HG02642 (cell line): Measurements from ENCODE around the gene PALM.
A peak's percentile ranks its signal among the peaks of the same experiment; 100 is the strongest.

Experiments
- ATAC-seq: cut with Tn5 transposase; IDR thresholded peaks from one replicate; pipeline ENCODE4 v1.9.1; 2021; ENCODE audit warnings: mild to moderate bottlenecking; ENCODE audit not compliant: unreplicated experiment, poor library complexity

PALM gene

GRCh38 chr19:778910-779653 lies 70.3 kb downstream of the PALM start:
- ATAC-seq = no peak

GRCh38 chr19:780935-781334 lies 72.2 kb downstream of the PALM start:
- no peak for ATAC-seq

DNA sequence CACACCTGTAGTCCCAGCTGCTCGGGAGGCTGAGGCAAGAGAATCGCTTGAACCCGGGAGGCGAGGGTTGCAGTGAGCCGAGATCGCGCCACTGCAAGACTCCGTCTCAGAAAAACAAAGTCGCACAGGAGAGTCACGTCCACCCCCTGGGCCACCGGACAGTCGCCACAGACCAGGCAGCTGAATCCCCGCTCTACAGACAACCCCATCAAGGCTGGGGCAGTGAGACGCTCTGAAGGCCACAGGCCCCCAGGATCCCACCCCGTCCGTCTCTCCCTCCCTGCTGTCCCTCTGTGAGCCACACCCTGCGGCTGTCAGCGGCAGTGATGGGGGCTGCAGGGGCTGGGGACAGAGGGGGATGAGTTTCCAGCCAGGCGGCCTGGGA lies 73.1 kb downstream of the PALM start:
- ATAC-seq = no peak

DNA sequence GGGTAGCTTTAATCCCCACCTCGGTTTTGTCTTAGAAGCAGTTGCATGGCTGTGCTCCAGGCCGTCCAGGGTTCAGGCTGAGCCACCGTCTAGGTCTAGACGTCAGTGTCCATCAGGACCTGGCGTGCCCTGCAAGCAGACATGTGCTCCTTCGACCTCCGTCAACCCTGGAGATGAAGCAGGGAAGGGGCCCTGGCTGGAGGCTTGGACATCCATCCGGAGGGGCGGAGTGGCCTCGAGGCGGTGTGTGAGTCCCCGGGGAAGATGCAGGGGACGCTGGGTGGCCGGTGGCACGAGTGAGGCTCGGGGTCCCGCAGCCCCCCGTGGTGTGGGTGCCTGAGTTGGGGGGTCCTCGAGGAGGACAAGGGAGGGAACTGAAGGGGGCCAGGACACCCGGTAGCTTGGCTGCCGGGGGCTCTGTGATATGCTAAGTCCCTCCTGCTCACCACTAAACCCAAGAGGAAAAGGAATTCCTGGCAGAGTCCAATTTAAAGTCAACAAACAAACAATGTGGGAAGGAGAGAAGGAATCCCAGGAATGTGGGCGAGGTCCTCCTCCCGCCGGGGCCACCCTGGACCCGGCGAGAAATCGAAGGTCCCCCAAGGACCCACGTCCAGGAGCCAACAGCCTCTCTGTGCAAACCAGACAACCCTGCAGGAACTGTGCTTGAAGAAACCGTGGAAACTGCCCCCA lies 73.6 kb downstream of the PALM start:
- no peak for ATAC-seq

DNA sequence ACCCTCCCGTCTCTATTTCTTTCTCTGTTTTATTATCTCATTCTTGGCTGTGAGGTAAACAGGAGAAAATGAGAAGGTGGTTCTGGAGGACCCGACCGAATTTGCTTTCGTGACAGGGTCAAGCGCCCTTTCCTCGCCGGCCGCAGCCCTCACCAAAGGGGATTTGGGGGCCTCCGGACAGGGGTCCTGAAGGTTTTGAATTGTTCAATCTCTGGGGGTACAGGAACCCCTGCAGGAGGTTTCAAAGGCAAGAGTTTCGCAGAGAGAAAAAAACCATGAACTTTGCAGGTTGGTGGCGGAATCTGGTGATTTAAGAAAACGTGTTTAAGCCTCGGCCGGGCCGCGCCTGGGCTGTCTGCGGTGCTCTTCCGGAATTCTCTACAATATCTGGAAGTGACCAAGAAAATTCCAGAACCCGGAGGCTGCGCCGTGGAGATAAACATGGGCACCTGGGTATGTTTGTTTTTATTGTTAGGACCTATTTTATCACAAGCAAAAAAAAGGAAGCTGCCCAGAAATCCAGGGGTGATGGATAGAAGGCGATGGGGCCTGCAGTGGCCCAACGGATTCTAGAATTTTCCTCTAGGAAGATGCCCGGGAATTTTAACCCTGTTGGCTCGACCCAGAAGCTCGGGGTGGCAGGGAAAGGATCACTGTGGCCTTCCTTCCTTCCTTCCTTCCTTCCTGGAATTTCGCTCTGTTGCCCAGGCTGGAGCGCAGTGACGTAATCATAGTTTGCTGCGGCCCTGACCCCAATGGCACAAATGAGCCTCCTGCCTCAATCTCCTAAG lies 74.3 kb downstream of the PALM start:
- no peak for ATAC-seq

GRCh38 chr19:784541-784940 lies 75.8 kb downstream of the PALM start:
- ATAC-seq = no peak

DNA sequence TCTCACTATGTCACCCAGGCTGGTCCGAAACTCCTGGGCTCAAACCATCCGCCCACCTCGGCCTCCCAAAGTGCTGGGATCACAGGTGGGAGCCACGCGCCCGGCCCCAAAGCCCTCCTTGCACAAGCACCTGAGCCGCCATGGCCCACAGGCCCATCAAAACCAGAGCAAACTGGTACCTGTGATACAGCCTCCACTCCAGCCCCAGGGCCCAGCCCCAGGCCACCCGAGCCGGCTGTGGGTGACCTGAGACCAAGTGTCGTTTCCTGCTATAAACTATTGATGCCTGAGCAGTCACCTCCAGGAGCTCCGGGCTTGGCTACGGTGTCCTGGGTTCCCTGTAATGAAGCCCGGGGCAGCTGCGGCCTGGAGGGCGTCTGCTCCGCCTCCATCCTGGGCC lies 78.8 kb downstream of the PALM start:
- no peak for ATAC-seq

- no peak for ATAC-seq
Observed at GRCh38 chr19:788686-788982, 79.9 kb downstream of the PALM start.

- ATAC-seq = no peak
Observed at GRCh38 chr19:788983-789700, 80.4 kb downstream of the PALM start.

DNA sequence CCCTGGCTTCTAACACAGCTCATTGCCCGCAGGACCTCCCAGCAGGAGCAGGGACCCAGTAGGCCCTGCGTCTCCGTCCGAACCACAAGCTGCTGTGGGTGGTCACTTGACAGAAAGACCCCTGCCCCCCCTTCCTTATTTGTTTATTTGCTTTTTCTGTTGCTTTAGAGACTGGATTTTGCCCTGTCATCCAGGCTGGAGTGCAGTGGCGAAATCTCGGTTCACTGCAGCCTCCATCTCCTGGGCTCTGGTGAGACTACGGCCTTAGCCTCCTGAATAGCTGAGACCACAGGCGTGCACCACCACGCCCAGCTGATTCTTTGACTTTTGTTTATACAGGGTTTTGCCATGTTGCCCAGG lies 80.9 kb downstream of the PALM start:
- ATAC-seq = no peak

GRCh38 chr19:791007-791566 lies 82.4 kb downstream of the PALM start:
- ATAC-seq = no peak

DNA sequence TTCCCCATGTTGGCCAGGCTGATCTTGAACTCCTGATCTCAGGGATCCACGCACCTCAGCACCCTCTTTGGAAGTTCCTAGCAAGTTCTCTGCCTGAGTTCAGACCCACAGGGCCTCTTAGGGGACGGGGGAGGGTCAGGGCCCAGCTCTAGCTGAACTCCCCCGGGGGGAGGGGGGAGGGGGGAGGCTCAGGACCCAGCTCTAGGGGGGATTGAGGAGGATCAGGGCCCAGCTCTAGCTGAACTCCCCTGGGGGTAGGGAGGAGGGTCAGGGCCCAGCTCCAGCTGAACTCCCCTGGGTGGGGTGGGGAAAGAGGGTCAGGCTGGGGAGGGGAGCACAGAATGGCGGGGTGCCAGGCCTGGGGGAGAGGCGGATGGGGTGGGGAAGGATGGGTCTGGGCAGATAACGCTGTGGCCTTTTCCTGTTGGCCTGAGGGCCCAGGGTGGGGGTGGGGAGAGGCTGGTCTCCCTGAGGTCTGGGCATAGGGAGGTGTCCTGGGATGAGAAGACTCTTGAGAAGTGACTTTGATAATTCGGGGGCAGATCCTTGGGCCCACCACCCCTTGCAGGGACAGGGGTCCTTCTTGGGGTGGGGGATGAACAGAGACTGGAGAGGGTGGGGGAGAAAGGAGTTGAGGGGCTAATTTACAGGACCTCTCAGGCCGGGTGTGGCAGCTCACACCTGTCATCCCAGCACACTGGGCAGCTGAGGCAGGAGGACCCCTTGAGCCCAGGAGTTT lies 83.0 kb downstream of the PALM start:
- no peak for ATAC-seq

DNA sequence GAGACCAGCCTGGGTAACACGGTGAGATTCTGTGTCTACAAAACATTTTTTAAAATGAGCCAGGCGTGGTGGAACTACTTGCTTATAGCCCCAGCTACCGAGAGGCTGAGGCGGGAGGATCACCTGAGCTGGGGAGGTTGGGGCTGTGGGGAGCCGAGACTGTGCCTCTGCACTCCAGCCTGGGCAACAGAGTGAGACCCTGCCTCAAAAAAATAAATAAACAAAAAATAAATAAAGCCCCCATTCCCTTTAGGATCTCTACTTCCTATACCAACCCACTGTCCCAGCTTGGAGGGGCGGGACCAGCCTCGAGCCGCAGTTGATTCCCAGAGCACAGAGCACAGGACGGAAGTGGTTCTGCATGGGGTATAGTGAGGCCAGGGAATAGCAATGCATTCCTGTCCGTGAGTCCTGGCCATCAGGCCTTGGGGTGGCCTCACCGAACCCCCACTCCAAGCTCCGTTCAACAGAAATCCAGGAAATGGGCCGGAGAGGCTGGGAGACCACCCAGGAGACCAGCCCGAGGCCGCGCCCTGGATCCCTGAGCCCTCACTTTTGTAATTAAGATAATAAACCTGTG lies 83.7 kb downstream of the PALM start:
- no peak for ATAC-seq

GRCh38 chr19:793806-794205 lies 85.1 kb downstream of the PALM start:
- ATAC-seq = no peak

DNA sequence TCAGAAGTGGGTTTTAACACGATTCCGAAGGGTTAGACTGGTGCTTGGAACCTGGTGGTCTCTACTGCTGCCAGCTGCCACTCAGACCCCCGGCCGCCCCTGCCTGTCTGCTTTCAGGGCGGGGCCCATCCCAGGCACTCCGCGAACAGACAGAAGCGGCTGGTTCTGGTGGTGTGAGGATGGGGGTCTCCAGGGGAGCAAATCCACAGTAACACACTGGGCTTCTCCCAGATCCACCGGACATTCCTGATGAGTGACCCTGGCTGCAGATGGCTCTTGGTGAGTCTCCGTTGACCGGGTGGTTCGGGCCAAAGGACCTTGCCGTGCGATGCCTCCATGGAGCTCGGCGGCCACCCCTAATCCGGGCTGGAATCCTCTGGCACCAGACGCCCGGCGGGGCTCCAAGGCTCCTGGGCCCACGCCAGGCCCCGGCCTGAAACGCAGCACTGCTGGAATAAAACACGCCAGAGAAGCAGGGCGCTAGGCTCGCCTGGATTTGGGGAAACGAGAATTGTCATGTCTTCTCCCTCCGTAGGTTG lies 86.4 kb downstream of the PALM start:
- no peak for ATAC-seq

GRCh38 chr19:795691-796581 lies 87.2 kb downstream of the PALM start:
- ATAC-seq = no peak

DNA sequence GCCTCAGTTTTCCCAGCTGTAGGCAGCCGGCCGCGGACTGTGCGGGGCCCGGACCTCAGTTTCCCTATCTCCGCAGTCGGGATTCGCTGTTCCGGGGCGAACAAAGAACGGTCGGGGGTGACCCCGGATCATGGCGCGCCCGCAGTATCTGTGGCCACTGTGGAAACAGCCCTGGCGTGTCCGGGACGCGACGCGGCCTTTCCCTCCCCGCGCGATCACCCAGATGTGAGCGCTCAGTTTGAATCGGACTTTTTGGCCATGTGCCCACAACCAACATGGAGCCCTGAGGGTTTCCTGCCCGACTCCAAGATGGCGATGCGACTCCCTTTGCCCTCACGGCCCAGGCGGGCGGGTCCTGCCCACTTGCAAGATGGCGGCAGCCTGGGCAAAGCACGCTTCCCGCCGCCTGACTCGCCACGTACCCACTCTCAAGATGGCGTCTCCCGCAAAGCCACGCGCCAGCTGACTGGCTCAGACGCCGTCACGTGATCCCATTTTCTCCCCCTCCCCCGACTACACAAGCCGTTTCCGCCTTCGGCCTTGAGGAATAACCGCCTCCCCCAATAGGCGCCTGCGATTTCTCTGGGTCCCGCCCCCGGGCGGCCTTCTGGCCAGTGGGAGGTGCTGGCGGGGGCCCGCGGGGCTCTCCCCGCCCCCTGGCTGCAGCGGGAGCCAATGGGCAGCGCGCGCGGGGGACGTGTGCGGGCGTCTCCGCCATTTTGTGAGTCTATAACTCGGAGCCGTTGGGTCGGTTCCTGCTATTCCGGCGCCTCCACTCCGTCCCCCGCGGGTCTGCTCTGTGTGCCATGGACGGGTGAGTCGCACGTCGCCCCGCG lies 88.2 kb downstream of the PALM start, which contains the start of gene PTBP1:
Gene PTBP1, plus strand, starts transcription at position 761 of the 836 bp plus-strand sequence. Its CDS starts 46 bp downstream, at position 807.
- peak; percentile 80 for ATAC-seq
